ENCODE measurements around the gene CHRND.

The CHRND gene

DNA sequence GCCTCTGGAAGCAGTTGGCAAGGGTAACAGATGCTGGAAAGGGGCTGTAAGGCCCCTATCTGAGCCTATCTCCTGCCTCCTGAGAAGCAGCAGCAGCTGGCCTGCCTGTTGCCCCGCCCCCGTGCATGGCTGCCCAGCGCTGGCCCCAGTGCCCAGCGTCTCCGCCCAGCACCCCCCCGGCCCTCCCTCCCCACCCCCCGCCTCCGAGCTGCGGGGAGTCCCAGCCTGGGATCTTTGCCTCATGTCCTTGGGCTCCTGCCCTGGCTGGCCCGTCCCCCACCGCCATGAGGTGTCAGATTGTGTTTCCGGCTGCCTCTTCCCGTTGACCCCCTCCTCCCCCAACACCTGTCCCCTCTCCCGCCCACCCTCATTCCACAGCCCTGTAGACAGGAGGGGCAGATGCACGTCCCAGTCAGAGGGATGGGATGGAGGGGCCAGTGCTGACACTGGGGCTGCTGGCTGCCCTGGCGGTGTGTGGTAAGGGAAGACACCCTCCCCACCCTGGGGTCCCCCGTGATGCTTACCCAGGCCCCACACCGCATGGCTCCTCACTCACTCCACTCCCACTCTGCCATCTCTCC, at the start of gene CHRND:
Gene CHRND, plus strand, starts transcription at position 370 of the 581 bp plus-strand sequence. Its CDS starts 56 bp downstream, at position 426.
- no peak within 1 kb of the TSS for H3K4me3 ChIP-seq (ENCODE audit: low read depth, low read length)

DNA sequence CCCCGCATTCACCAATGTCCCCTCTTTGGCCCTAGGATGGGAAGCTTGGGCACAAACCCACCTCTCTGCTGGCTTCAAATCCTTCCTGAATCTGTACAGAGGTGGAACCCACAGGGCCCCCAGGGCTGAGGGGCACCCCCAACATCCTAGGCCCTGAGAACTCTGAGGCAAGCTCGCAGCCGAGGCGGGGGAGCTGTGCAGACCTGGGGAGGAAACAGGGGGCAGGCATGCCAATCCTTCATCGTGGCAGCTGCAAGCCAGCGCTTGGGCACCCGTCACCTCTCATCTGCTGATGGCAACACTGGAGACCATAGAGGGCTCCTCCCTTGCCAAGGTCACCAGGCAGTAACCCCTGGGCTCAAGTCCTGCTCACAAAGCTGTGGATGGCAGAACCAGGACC, 49.2 kb upstream of the CHRND start:
- no peak overlapping the region for H3K4me3 ChIP-seq (ENCODE audit: low read depth, low read length)

DNA sequence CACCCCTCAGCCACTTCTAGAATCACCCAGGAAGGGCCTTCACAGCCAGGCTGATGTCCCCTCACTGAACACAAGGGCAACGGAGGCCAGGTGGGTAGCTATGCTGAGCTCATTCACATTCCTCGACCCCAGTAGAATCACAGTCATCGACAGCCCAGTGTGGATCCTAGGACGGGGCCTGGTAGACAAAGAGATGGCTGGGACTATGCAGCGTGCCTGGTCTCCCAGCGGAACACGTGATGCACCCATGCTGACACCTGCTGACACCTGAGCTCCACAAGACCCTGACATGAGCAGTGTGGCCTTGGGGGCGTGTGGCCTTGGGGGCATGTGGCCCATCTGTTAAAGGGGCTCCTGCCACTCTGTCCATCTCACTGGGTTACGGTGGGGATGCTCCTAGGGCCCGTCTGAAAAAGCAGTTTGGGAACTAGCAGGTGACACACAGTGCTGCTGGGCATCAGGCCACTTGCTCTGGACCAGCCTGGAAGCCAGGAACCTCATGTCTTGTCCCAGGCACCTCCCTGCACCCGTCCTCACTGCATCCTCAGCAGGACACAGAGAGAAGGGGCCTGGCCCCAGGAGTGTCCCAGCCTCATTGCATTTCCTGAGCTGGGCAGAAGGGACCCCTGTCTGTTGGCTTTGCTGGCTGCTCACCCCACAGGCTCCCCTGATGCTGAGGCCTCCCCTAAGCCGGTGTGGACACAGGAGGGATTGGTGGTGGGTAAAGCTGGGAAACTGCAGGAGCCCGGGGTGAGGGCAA, 48.0 kb upstream of the CHRND start:
- H3K4me3 ChIP-seq (ENCODE audit: low read depth, low read length), result no peak overlapping the region

DNA sequence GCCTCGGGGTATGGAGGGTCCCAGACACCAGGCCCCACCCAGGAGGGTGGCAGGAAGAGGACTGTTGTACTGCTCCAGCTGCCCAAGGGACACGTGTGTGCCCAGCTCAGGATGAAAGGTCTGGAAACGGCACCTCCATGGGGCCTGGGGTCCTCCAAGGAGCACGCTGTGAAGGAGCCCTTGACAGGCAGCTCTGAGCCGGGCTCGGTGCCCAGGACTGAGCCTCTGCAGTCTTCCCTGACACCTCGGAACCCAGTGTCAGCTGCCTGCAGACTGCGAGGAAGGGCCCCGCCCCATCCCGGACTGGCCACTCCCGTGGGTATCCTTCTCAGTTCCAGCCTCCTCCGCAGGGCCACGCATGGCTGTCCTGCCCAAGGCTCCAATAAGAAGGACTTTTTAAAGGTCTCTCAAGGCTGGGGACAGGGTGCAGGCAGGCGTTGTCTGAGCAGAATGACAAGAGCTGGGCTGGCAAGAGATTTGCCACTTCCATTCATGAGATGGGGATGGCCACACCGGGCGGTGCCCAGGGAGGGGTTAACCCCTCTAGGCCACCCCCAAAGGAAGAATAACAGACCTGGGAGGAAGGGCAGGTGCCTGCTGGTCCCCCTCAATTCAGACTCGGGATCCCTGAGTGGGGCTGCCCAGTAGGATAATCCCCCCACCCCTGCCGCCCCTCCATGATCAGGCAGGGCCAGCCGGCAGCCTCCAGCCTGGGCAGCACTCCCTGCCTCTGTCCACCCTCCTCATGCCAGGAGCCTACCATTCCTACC, 47.2 kb upstream of the CHRND start:
- no peak overlapping the region for H3K4me3 ChIP-seq (ENCODE audit: low read depth, low read length)

DNA sequence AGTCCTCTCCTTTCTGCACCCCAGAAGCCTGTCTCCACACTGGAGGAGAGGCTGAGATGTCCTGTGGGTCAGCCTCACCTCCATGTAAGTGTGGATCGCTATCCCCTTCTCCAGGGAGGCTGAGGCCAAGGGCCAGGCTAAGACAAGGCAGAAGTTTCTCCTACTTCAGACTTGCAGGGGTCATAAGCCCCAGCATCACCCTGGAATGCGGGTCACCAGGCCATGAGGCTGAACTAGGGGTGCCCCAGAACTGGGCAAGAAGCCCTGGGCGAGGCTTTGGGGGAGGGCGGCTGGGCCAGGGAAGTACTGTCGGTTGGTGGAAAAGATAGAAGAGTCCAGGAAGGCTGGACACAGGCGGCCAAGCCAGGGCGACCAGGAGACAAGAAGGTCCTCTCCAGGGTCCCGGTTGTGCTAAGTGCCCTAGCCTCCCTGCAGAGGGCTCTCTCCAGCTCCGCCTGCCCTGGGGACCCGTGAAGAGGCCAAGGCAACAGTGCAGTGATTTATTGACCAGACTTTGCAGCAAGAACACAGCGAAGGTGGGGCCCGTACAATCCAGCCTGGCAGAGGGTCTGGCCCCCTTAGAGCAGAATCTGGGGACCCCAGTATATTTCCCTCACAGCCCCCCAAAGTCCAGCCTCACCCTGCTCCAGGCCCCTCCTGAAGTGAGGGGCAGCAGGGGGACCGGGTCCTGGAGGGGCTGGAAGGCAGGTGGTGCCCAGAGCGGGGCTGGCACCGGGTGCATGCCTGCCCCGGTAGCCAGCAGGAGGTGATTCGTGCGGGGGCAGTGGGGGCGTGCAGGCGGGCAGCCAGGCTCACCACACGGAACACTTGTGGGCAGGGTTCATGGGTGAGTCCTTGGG, 46.4 kb upstream of the CHRND start:
- no peak overlapping the region for H3K4me3 ChIP-seq (ENCODE audit: low read depth, low read length)

DNA sequence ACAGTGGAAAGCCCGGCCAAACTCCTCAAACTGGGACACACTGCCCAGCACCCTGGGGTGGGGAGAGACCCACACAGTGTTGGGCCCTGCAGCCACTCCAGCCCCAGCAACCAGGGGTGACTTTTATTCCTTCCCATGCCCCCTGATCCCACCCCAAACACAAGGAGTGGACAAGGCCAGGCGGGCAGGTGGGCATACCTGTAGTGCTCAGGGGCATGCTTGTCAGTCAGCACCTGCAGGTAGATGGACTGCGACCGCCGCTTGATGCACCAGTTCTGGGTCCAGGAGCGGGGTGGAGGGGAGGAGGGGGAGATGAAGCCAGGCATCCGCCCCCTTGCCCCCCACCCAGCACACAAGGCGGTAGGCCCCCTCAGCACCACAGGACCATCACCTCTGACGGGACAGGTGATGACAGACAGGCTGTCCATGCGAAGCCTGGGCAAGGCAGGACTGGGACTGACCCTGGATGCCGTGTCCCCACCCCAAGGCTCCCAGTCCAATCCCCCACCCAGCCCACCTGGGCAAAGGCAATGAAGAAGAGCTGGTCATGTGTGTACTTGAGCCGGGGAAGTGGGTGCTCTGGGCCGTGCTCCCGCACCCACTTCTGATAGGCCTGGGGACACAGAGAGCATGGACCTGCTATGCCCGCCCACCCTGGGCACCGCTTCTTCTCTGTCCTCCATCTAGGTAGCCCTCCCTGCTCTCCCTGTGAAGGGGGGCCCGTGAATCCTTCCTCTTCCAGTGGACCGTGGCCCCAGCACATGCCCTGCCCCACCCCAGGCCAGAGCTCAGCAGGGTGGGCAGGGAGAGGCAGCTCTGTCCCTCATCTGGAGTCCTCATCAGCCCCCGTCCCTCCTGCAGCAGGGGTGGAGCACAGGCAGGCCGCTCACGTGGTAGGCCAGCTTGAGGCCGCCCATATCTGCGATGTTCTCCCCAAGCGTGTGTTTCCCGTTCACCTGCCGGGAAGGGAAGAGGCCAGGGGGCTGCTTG, 45.5 kb upstream of the CHRND start:
- no peak overlapping the region for H3K4me3 ChIP-seq (ENCODE audit: low read depth, low read length)

DNA sequence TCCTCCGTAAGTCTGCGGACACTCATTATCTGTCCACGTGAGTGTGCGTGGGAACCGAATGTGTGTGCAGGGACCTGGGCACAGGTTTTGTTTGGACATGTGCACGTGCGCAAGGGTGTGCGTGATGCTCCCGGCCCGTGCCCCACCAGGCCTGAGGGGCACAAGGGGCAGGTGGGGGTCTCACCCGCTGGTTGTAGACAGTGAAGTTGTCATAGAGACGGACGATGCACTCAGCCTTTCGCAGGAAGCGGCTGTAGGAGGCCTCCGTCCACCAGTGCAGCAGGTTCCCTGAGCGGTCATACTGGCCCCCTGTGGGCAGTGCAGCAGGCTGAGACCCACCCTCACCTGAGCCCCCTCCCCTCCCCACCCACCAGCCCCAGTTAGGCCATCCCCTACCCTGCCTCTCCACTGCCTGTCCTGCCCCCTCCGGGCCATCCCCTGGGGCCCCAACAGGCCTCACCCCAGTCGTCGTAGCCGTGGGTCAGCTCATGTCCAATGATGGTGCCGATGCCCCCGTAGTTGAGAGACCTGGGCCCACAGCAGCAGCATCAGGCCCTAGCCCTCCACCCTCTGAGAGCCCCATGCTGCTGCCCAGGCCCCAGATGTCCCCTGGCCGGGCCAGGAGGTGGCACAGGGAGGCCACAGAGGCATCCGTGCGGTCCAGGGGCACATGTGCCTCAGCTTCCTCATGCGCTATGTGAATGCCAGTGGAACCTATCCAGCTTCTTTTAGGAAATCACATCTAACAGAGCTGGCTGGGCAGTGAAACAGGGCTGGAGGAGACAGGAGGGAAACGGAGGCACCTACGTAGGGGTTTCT, 44.4 kb upstream of the CHRND start:
- no peak overlapping the region for H3K4me3 ChIP-seq (ENCODE audit: low read depth, low read length)

DNA sequence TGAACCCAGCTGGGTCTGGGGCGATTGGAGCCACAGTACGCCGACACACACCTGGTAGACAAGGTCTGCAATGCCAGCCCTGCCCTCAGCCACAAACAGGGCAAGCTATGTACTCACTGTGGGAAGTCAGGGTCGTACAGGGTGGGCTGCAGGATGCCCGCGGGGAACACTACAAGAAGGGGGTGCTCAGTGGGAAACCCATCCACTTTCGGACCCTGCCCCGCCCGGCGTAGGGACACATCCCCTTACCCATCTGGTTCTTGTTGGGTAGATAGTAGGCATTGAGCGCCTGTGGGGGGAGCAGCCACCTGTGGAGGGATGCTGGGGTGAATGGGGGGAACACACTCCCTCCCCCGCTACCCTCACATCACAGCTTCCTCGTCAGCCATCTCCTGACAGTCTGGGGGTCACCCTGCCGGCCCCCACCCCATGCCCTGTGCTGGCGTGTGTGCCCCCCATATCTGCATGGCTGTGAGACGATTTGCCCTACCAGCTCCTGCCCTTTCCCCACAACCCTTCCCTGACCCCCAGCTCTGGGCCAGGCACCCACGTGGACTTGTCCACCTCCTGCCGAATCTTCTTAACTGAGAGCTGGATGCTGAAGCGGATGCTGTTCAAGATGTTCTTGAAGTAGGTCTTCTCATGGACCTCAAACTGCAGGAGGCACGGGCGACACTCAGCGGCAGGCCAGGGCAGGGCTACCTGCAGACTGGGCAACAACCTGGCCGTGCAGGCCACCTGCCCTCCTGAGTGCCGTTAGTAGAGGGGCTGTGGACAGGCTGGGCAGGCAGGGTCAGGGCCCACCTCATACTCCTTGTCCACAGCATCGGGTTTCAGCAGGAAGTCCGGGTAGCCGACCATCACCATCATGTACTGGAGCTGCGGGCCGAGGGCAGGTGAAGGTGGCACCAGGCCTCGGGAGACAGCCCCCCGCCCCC, 43.4 kb upstream of the CHRND start:
- no peak overlapping the region for H3K4me3 ChIP-seq (ENCODE audit: low read depth, low read length)

DNA sequence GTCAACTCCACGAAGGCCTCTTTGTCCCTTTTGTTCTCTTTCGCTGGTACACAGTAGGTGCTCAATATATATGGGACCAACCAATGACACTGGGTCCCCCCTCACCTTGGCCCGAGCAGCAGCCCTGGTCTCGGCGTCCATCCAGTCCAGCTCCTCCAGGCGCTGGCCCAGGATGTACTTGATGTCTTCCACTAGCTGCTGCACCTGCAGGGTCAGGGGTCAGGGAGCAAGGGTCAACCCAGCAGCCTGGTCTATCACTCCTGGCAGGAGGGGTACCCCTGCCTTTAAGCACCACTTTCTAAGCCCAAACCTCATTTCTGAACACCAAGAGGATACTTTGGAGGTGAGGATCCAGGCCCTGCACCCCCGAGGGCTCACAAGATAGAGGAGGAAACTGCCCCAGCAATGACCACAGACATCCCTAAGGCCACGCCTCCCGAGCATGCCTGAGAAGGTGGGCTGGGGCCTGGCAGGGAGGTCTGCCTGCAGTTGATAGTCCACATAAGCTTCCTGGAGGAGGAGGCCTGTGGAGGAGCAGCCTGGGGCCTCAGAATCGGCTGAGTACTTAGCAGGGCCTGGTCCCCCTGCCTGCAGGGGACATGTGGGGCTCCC, 42.5 kb upstream of the CHRND start:
- H3K4me3 ChIP-seq (ENCODE audit: low read depth, low read length), result no peak overlapping the region

DNA sequence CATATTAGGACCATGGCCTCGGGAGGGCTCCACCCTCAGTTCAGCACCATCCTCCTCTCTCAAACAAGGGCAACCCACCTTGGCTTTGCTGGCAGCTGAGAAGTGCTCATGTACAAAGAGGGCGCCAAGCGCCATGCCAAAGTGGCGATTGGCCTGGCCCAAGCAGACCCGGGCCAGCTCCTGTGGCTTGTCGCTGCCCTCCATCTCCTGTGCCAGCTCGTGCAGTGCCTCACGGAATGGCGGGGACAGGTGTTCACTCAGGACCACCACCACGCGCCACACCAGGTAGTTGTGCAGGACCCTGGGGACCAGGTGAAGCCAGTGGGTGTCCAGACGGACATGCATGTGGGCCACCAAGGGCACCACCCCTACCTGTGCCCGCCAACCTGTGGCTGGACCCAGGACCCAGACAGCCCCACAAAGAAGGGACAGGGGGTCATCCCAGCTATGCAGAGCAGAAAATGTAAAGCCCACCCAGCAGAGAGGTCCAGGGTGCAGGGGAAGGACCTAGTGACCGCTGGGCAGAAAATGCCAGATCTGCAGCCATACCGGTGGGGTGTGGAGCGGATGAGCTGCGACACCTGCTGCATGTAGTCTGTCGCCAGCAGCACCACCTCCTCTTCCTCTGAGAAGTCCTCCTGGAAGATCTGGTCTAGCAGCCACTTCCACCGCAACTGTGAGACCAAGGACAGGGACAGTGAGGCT, 41.9 kb upstream of the CHRND start:
- no peak overlapping the region for H3K4me3 ChIP-seq (ENCODE audit: low read depth, low read length)

DNA sequence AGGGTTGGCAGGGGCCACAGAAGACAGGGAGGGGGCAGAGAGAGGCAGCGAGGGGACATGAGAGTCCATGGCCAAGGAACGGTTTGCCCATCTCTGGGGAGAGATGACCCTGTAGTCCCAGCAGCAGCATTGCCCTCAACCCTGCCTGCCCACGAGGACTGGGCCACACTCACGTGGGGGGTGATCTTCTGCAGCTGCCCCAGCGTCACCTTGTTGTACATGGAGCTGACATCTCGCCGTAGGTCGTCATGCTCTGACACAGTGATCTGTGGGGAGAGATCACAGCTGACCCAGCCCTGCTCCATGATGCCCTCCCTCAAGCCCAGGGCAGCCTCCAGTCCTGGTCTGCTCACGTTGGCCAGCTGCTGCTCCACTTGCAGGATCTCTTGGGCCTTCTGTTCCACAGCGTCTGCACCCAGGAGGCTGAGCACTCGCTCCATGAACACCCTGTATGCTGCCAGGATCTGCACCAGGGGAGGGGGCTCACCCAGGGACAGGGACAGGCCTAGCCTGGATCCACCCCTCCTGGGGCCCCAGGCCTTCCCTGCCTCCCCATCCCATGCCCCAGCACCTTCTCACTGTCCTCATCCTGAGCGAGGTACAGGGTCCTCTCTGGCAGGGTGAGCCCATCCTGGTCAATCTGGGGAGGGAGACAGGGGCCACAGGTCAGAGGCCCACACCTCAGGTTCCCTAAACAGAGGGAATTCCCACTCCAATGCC, 41.2 kb upstream of the CHRND start:
- no peak overlapping the region for H3K4me3 ChIP-seq (ENCODE audit: low read depth, low read length)

DNA sequence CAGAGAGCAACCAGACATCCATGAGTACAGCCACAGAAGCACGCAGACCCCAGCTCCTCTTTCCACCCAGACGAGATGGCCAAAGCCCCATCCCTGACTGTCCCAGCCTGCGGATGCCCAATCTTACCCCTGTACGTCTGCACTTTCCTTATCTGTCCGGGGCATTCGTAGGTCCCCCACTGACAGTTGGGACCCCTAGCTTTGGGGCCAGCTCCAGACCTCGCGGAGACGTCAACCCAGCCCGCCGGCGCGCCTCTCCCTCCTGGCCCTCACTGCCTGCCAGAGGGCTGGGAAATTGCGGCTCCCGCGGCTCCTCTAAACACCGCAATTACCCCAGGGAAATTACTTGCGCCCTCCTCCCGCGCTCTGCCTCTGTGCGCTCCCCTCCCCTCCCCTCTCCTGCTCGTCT, 40.6 kb upstream of the CHRND start:
- no peak overlapping the region for H3K4me3 ChIP-seq (ENCODE audit: low read depth, low read length)

DNA sequence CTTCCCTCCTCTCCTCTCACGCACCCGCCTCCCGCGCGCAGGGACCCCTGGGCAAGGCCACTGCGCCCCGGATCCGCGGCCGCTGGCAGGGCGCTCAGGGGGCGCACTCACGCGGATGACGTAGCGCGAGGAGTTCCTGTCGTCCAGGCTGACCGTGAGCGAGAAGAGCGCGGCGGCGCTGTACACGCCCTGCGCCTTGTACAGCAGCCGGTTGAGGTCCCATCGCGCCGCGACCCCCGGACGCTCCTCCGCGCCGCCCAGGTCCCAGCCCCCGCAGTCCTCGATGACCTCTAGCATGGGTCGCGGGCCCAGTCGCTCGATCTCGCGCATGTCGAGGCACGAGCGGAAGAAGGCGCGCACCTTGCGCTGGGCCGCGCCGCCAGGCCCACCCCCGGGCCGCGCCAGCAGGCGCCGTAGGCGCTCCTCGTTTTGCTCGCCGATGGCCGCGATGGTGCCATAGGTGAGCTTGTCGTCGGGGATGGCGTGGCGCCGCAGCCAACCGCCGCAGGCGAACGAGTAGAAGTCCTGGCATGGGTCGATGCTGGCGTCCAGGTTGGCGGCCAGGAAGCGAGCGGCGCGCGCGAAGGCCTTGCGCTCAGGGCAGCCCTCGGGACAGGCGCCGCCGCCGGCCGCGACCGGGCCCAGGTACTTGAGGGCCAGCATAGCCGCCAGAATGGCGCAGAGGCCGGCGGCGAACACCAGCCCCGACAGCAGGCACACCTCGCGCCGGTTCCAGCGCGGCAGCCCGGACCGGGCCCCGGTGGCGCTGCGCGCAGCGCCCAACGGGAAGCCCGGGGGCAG, 40.0 kb upstream of the CHRND start:
- H3K4me3 ChIP-seq (ENCODE audit: low read depth, low read length), result peak overlapping the region; percentile 20

DNA sequence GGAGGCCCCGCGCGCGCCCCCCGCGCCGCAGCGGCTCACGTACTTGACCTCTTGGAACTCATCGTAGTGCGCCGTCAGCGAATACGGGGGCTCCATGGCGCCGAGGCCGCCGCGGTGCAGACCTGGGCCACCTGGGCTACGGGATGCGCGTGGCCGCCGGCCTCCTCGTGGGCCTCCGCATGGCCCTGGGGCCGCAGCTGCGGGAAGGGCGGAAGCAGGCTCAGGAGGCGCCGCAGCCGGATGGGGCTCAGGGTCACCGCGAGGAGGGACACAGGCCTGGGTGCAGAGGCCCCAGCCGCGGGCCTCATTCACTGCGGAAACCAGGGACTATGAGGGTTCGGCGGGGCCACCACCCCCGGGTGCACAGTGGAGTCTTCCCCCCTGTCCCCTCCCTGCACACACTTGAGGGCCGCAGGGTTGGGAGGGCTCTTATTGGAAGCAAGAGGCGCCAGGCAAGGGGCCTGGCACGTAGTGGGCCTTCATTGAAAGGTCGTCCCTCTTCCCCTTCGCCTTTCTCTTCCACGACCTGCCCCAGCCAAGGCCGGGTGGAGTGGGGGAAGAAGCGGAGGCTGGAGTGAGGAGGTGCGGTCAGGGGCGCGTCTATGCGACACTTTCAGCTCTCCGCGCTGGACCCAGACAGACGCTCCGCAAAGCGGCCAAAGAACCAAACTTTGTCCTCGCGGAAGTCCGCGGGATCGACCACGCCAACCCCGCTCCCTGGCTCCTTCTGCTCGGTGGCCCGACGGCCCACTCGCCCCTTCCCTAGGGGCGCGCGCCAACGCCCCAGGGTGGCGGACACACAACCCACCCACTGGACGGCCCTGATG, 39.2 kb upstream of the CHRND start:
- H3K4me3 ChIP-seq (ENCODE audit: low read depth, low read length), result no peak overlapping the region
